ENCODE results near the gene NME1.

NME1 gene

DNA sequence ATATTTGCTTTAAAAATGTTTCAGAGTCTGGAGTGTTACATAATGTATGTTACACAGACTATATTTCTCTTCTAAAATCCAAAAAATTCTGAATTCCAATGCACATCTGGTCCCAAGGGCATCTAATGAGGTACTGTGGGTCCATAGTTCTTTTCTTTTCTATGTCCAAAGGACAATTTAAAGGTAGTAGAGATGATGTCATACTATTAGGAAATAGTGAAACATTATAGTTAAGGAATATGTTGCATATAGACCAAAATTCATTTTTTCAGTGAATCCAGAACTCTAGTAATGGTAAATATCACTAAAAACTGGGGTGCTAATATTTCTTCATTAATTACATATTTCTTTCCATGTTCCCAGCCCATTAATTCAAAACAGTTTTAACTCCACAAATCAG is 35.8 kb downstream of the NME1 start:
- no peak for DNase-seq (ENCODE audit: low spot score)

- no peak for DNase-seq (ENCODE audit: low spot score)
Measured at GRCh38 chr17:51189628-51190027, 36.3 kb downstream of the NME1 start.

DNA sequence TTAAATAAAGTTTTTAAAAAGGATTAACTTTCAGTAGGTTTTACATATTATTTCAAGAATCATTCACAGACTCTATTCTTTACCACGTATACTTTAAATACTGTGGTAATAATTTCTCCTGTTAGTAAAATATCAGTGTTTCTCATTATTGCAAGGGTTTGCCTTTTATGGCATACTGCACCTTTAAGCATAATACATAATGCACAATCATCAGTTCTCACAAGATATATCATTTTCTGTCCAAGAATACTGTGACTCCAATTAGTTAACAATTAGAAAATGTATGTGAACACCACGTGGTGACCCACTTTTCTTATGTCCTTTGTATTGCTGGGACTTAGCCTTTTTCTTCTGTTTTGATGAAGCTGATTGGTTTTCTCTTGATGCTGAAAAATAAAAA is 38.5 kb downstream of the NME1 start:
- no peak for DNase-seq (ENCODE audit: low spot score)

DNA sequence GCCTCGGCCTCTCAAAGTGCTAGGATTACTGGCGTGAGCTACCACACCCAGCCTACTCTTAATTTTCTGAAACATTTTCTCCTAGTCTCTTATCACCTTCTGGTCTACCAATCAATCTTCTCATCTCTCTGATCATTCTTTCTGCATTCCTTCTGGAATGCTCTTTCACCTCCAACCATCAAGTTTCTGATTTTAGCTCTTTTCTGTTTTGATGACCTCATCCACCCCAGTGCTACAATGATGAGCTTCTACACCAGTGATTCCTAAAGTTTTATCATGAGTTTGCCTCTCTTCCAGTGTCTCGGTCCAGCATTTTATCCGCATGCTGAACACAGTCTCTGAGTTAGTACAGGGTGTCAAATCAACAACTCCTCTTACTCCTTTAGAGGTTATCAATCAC is 44.4 kb downstream of the NME1 start:
- DNase-seq (ENCODE audit: low spot score), result no peak

GRCh38 chr17:51200295-51200694 is 46.9 kb downstream of the NME1 start:
- no peak for DNase-seq (ENCODE audit: low spot score)

DNA sequence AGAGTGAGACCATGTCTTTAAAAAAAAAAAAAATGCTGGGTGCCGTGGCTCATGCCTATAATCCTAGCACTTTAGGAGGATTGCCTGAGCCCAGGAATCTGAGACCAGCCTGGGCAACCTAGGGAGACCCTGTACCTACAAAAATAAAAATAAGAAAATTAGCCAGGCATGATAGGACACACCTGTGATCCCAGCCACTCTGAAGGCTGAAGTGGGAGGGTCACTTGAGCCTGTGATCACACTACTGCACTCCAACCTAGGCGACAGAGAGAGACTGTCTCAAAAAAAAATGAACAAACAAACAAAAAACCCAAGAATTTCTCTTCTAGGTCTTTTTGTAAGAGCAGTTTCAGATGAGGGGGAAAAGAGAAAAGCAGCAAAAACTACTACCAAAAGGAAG is 47.5 kb downstream of the NME1 start:
- no peak for DNase-seq (ENCODE audit: low spot score)

DNA sequence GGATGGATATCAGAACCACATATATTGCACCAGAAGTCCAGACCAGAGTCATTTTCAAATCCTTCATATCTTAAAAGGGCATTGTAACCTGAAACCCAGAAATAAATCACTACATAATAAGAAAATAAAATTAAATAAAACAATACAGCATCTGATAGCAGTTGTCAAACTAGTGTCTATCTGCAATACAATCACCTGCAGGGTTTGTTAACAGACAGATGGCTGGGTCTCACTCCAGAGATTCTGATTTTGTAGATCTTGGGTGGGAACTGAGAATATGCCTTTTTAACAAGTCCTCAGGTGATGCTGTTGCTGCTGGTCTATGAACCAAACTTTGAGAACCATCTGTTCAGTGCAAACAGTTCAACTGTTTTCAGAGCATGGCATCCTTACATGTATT is 50.5 kb downstream of the NME1 start:
- DNase-seq (ENCODE audit: low spot score), result no peak

All from GM03348 (cell line).